GM21619 (cell line): ENCODE data around the gene SERPINE3.
A peak's percentile ranks its signal among the peaks of the same experiment; 100 is the strongest.

Source experiments
- ATAC-seq: cut with Tn5 transposase; IDR thresholded peaks from one replicate; pipeline ENCODE4 v1.9.1; 2021; ENCODE audit not compliant: unreplicated experiment

The SERPINE3 gene

DNA sequence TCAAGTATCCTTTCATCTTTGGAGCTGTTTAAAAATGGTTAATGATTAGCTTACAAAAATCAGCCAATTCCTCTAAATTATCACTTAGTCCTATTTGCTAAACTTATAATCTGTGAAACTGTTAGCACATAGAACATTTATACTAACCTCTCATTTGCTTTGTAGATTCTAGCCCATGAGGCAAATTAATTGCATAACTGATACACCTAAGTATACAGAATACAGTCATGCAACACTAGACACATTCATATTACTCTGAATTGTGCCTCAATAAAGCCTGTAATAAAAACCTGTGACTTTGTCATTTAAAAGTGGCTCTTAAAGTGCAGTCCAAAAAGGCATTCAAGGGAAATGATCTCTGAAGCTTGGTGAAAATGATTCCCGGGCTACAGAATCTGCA is 21.0 kb downstream of the SERPINE3 start:
- no peak for ATAC-seq

DNA sequence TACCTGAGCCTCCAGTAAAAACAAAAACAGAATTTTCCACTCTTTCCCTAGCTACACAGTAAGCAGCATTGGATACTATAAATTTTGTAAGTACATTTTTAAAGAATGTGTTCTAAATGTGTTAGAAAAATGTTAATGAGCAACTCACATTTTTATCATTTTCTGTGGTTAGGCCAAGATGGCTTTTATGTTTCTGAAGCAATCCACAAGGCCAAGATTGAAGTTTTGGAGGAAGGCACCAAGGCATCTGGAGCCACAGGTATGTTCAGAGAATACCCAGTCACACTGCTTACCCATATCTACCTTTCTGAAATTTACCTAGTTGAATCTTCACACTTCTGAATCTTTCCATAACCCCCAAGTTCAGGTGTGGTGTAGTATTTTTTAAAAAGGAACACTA is 21.6 kb downstream of the SERPINE3 start:
- no peak for ATAC-seq

DNA sequence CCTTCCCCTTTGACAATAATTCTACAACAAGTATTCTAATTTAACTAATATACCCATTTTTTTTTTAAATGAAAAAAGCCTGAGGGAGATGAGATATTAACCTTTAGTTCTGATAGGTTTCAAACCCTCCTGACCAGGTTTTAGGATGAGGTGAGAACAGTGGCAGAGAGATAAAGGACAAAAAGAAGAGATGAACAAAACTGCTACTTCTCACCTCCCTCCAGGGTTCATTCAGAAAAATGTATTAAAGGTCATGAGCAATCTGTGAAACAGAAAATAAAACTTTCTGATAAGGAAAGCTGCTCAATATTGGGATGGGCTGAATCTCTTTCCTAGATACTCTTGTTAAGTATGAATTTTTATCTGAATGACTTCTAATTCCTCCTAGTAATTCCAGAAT is 24.1 kb downstream of the SERPINE3 start:
- no peak for ATAC-seq

DNA sequence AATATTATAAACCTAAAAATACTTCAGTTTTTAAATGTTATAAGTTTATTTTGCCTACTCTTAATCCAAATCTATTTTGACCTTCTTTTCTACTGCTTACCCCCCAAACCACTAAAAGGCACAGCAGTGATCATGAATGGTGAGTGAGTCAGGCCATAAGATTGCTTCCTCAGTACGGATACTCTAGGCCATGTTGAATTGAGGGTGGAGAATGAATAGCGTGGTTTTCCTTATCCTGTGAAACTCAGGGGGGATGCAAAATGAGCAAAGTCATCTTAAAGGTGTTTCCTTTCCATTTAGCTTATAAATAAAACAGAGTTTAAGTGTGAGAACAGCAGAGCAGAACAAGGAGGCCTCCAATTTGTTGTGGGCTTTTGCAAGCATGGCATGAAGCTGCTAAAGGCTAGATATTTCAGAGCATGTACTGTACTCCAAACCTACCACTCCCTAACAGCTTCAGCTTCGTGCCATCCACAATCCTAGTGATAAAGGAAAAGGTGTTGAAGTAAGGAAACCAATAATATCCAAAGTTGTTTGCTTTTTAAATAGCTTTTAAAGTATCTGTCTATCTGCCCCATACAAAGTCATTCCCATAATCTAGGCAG is 25.0 kb downstream of the SERPINE3 start:
- ATAC-seq = no peak

DNA sequence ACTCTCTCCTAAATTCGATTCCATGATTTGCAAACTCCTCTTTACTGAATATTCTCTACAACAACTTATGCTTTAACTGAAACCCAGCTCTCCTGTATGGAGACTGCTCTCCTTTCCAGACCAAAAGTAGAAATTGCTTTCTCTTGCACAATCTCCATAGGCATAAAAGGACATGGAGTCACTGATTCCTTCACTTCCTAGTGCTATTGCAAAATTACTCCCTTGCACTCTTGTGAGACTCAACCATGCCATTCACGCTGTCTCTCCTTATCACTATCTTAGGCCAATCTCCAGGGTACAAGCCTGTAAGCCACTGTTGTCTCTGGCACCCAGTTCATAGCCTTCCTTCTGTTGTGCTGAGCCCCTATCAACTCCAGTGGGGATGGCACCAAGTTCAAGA is 30.6 kb downstream of the SERPINE3 start:
- ATAC-seq = no peak

DNA sequence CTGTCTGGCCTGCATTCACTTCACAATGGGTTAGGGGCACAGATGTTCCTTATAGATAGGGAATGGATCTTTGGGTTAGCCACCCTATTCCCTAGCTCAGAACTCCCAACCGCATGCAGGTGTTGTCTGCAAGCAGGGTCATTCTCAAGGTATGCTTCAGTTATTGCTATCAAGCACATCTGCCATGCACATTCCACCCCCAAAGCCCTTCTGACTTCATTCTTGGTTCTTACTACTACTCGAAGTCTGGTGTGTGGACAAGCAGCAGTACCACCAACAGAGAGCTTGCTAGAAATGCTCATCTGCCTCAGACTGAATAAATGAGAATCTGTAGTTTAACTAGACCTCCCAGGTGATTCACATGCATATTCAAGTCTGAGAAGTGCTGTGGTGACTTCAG is 31.3 kb downstream of the SERPINE3 start:
- ATAC-seq = no peak

DNA sequence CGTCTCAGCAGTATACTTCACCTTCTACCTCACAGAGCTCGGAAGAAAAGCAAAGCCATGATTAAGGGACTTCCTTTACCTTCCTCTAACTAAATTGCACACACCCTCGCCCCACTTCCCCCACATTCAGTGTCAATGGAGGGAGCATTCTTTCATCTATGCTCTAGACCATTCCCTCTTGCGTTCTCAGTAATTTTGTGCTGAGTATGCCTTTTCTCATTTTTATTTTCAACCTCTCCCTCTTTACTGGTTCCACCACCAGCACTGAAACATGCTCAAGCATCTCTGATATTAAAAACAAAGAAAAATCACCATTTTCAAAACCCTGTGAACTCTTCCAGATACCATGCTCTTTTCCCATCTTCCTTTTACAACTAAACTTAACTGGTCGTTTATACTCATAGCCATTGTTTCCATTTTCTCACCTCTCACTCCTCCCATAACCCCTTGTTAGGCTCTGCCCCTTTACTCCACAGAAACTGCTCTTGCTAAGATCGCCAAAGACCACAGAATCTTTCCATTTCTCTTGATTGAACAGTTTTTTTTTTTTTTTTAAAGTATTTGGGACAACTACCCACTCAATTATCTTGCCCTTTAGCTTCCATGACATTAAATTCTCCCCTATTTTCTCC is 32.4 kb downstream of the SERPINE3 start:
- ATAC-seq = no peak

DNA sequence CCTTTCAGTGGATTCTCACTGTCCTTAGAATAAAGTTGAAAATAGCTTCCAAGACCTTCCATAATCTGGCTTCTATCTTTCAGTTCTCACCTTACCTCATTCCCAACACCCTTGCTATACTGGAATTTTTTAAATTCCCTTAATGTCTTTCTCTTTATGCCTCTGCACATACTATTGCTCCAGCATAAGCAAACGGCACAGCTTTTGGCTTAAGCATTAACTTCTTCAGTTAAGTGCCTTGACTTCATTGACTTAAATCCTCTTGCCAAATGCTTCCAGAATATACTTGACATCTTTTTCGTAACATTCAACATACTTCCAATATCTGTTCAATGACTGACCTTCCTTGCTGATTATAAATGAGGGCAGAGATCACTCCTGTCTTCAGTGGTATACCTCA is 34.0 kb downstream of the SERPINE3 start:
- no peak for ATAC-seq

DNA sequence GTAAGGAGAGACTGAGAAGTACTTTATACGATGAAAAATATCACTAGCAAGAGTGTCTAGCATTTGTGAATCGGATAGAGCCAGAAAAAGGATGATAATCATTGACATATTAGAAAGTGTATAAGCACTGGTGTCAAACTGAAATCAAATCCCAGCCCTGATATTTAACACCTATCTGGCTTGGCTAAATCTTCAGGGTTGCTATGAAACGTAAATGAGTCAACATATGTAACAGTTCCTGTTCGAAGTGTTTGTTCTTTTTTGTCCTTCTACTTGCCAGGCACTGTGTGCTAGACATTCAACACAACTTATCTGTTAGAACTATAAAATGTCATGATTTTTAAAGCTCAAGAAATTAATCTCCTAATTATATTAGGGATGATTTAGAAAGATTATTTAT is 40.8 kb downstream of the SERPINE3 start:
- ATAC-seq = no peak

DNA sequence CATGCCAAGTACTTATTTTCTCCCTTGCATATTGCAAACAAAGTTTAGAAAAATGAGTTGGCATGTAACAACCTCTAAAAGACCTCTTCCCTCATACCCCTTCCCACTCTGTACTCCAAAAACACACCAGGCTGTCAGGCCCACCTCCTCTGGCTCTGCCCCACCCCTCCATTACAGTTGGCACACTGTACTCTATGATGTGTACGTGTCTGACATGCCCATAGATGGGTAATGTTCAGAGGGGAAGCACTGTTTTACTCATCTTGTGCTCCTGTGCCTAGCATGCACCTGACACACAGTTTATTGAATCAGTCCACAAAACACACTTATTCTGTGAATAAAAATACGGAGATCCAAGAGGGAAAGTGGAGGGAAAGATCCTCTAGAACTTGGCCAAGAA is 45.6 kb downstream of the SERPINE3 start:
- no peak for ATAC-seq

DNA sequence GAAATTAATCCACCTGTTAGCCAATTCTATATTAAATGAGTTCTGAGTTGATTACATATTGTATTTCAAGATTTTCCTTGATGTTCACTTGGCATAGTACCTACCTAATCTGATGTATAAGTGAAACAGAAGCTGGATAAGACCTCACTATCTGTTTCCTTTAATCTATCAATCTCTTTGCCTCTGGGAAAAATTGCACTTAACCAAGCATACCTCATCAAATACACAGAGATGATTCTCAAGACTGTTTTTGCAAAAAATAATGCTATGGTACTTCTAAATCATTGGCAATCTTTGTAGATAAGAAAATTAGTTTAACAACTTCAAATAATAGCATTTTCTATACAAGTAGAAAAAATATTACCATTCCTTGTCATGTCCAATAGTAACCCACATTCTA is 55.2 kb downstream of the SERPINE3 start:
- no peak for ATAC-seq

DNA sequence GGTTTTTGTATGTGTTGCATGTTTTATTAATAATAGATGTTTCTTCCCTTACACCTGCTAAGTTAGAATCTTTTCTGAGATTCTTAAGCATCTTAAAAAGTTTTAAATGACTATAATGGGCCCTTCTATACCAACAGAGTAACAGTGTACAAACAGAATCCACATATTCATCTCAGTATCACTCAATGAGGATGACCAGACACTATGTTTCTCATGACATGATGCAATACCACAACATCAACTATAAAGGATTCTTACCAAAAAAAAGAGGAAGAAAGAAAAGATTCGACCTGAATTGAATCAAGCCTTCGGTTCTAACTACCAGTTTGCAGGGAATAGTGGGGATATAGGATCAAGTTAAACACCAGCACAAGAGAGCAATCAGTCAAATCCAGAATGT is 56.9 kb downstream of the SERPINE3 start:
- ATAC-seq = peak; percentile 80

DNA sequence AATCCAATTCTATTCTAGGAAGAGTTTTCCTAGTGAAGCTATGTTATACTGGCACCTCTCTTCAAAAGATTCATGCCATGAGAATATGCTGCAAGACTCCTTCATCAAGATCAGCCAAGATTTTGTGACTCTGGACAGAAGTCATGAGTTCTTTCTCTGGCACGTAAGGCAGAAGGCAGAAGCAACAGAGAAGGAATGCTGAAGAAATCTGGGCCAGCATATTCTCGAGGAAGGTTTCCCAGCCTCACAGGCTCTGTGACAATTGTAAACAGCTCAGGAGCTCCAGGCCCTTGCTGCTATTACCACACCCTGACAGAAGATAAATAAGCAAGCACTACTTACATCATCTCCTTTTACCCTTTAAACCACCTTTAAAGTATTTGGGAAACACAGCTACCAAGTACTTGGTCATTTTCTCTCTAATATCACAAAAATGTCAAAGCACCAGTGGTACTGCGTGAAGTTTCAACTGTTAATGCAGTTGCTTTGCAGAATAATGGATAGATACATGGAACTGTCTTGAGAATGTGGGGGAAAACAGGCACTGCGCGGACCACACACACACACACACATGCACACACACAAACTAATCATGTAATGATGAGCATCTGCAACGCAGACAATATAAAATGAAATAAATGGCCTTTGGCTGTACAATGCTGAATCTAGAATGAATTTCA is 57.9 kb downstream of the SERPINE3 start:
- no peak for ATAC-seq

DNA sequence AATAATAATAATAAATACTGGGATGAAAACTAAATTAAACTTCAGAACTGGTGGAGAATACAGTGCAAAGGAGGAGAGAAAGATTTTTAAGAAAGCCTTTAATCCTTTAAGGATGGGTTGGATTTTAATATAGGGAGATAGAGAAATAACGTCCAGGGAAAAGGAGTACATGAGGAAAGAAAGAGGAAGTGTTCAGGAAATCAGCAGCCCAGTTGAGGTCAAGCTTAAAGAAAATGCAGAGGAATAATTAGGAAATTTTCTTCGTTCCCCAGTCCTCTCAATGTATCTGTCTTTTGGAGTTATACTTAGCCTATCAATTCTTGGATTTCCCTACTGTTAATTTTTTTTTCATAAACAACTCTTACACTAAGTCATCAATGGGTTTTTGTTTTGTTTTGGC is 65.7 kb downstream of the SERPINE3 start:
- no peak for ATAC-seq

DNA sequence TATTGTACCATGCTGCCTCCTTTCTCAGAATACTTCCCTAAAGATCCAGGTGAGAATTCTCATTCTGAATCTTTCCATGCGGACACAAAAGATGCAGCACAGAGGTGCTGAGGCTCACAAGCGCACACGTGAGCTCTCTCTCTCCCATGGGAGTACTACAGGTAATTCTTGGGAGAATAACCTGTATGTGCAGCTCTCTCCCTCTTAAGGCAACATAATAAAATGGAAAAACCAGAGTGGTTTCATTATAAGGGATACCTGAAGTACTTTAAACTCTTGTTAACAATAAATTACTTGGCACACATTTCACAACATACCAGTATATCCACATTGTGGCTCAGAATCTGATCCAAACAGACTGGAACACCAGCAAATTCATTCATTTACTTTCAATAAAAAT is 72.9 kb downstream of the SERPINE3 start:
- ATAC-seq = no peak
